GM23248 (cell line): ENCODE results near the gene PSENEN.

Experiments used
- EZH2 ChIP-seq: fragments of 200-600 bp; sonication (generic); IDR thresholded peaks from 2 replicates; pipeline ENCODE4 v1.6.1; 2018; ENCODE audit warnings: antibody characterized with exemption, mild to moderate bottlenecking; ENCODE audit not compliant: insufficient read depth, poor library complexity, severe bottlenecking
- EZH2phosphoT487 ChIP-seq: fragments of 200-600 bp; sonication (generic); IDR thresholded peaks from 2 replicates; pipeline ENCODE4 v1.6.1; 2018; ENCODE audit warnings: antibody characterized with exemption, moderate library complexity, mild to moderate bottlenecking, low read depth; ENCODE audit not compliant: insufficient read depth

DNA sequence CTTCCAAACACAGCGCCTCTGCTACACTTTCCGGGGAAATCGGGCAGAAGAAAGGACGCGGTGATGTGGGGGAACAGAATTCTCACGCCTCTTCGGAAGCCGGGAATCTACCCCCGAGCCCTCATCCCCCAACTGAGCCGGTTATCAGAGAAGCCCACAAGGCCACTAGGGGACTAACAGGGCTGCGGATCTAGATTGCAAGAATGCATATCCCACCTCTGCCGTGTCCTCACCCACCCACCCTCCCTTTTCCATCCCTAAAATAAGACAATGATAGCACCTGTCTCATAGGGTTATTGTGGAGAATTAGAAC lies 4.3 kb upstream of the PSENEN start:
- TF ChIP-seq EZH2phosphoT487 (no peak), EZH2 (no peak)
